Osteoblast (primary cell): ENCODE results near the gene BHLHE23. TPM values are rescaled to one million over a fixed set of nuclear protein-coding genes. Genes with fewer than 3 reads are reported as not detected.

Source experiments
- DNase-seq: peaks from one replicate; pipeline ENCODE4 v3.0.0; 2011; ENCODE audit warnings: low spot score, mixed read lengths; ENCODE audit not compliant: insufficient read length; ENCODE audit errors: missing footprints
- H2AFZ ChIP-seq: 2 replicates; pipeline ENCODE4 v1.6.0; 2011; ENCODE audit warnings: mild to moderate bottlenecking, low read length
- H3K27ac ChIP-seq: 2 replicates; pipeline ENCODE4 v1.5.1; 2011; ENCODE audit warnings: mild to moderate bottlenecking, low read depth, low read length, moderate library complexity
- H3K27me3 ChIP-seq: 2 replicates; pipeline ENCODE4 v1.6.0; 2012; ENCODE audit warnings: mild to moderate bottlenecking, control low read depth, inconsistent platforms, low read length, moderate library complexity; ENCODE audit not compliant: insufficient read depth
- H3K36me3 ChIP-seq: 2 replicates; pipeline ENCODE4 v1.5.1; 2011; ENCODE audit warnings: mild to moderate bottlenecking, low read length, control low read depth, moderate library complexity; ENCODE audit not compliant: insufficient read depth
- H3K4me1 ChIP-seq: 2 replicates; pipeline ENCODE4 v1.5.1; 2011; ENCODE audit warnings: mild to moderate bottlenecking, low read length, control low read depth, moderate library complexity; ENCODE audit not compliant: insufficient read depth
- H3K4me2 ChIP-seq: 2 replicates; pipeline ENCODE4 v1.6.0; 2011; ENCODE audit warnings: mild to moderate bottlenecking, low read length; ENCODE audit not compliant: insufficient read depth
- H3K4me3 ChIP-seq: fragments of 200-600 bp; sonication (generic); 3 replicates; pipeline ENCODE4 v1.5.1; 2012; ENCODE audit warnings: mild to moderate bottlenecking, low read length, inconsistent platforms; ENCODE audit not compliant: insufficient read depth
- H3K79me2 ChIP-seq: 2 replicates; pipeline ENCODE4 v1.6.0; 2012; ENCODE audit warnings: mild to moderate bottlenecking, low read length, control low read depth, inconsistent platforms; ENCODE audit not compliant: insufficient read depth
- H3K9me3 ChIP-seq: 2 replicates; pipeline ENCODE4 v1.5.1; 2011; ENCODE audit warnings: low read depth, low read length, control low read depth
- H4K20me1 ChIP-seq: 2 replicates; pipeline ENCODE4 v1.6.0; 2012; ENCODE audit warnings: mild to moderate bottlenecking, low read length, control low read depth; ENCODE audit not compliant: insufficient read depth
- total RNA-seq: library from RNA; depleted of rRNA; stranded (reverse); fragments of >200 nt; gene quantifications from 2 replicates; pipeline ENCODE4 v1.2.3, GENCODE V29; 2012
- TF ChIP-seq, protein P1 (sequence below): IDR thresholded peaks from 2 replicates; pipeline ENCODE4 v1.5.1; 2011; ENCODE audit warnings: mild to moderate bottlenecking, low read depth, low read length, moderate library complexity; ENCODE audit errors: extremely low read depth

The BHLHE23 gene
- total RNA-seq, 1 donor = not detected

DNA sequence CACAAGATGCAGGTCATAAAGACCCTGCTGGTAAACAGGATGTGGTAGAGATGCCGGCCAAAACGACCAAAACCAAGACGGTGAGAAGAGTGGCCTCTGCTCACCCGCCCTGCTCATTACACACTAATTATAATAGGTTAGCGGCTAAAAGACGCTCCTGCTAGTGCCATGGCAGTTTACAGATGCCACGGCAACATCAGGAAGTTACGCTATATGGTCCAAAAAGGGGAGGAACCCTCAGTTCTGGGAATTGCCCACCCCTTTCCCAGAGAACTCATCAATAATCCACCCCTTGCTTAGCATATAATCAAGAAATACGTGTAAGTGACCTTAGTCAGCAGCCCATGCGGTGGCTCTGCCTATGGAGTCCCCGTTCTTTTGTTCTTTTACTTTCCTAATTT, 17.6 kb downstream of the BHLHE23 start:
- no peaks in the 10 kb centered on the region for H4K20me1 ChIP-seq
- no peak overlapping the region for H3K27ac ChIP-seq
- peaks cover 22% of the 10 kb centered on the region for H3K27me3 ChIP-seq
- H3K9me3 ChIP-seq = no peaks in the 10 kb centered on the region
- DNase-seq = no peak
- no peaks in the 10 kb centered on the region for H3K79me2 ChIP-seq
- no peaks in the 10 kb centered on the region for H3K4me1 ChIP-seq
- H3K4me3 ChIP-seq = no peak overlapping the region
- no peaks in the 10 kb centered on the region for H3K36me3 ChIP-seq
- peak overlapping the region; percentile 23 for H3K4me2 ChIP-seq
- no peak overlapping the region for H2AFZ ChIP-seq
- TF ChIP-seq, protein P1, sequence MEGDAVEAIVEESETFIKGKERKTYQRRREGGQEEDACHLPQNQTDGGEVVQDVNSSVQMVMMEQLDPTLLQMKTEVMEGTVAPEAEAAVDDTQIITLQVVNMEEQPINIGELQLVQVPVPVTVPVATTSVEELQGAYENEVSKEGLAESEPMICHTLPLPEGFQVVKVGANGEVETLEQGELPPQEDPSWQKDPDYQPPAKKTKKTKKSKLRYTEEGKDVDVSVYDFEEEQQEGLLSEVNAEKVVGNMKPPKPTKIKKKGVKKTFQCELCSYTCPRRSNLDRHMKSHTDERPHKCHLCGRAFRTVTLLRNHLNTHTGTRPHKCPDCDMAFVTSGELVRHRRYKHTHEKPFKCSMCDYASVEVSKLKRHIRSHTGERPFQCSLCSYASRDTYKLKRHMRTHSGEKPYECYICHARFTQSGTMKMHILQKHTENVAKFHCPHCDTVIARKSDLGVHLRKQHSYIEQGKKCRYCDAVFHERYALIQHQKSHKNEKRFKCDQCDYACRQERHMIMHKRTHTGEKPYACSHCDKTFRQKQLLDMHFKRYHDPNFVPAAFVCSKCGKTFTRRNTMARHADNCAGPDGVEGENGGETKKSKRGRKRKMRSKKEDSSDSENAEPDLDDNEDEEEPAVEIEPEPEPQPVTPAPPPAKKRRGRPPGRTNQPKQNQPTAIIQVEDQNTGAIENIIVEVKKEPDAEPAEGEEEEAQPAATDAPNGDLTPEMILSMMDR = no peak

DNA sequence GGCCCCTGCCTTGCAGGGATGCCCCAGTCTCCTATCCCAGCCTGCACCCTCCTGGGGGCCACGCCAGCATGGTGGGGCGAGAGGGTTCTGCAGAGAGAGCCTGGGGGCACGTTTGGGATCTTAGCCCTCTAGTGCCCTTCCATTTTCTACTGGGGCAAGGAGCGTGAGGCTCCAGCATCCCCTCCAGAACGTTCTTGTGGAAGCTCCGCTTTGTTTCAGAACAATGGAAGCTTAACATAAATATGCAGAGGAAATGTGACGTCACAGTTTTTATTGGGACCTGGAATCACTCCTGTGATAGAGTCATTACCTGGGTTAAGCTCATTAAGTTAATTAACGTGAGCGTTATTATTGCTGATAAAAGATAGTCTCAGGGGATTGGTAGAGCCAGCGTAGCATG, 19.6 kb downstream of the BHLHE23 start:
- H3K9me3 ChIP-seq = no peaks in the 10 kb centered on the region
- no peak overlapping the region for H3K4me3 ChIP-seq
- H3K27me3 ChIP-seq = peaks cover 21% of the 10 kb centered on the region
- no peaks in the 10 kb centered on the region for H3K79me2 ChIP-seq
- H3K36me3 ChIP-seq = no peaks in the 10 kb centered on the region
- H2AFZ ChIP-seq = no peak overlapping the region
- H3K4me1 ChIP-seq = no peaks in the 10 kb centered on the region
- H3K4me2 ChIP-seq = no peak overlapping the region
- TF ChIP-seq, protein P1 = no peak
- no peak overlapping the region for H3K27ac ChIP-seq
- no peak for DNase-seq
- no peaks in the 10 kb centered on the region for H4K20me1 ChIP-seq

DNA sequence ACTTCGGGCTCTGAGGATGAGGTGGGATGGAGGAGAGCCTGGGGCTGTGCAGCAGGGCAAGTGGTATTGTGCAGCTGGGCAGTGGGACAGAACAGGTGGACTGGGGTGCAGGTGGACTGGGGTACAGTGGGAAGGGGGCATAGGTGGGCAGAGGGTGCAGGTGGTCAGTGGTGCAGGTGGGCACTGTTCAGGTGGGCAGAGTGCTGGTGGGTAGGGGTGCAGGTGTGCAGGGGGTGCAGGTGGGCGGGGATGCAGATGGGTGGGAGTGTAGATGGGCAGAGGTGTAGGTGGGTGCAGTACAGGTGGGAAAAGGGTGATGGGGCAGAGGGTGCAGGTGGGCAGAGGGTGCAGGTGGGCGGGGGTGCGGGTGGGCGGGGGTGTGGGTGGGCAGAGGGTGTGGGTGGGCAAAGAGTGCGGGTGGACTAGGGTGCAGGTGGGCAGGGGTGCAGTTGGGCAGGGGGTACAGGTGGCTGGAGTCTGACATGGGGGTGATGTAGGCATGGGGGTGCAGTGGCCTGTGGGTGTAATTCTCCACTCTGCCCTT, 20.4 kb downstream of the BHLHE23 start:
- Histone ChIP-seq H3K9me3 (no peaks in the 10 kb centered on the region), H3K27ac (no peak overlapping the region), H3K4me1 (no peaks in the 10 kb centered on the region), H3K4me2 (no peak overlapping the region), H3K4me3 (no peak overlapping the region), H3K36me3 (no peaks in the 10 kb centered on the region), H3K79me2 (no peaks in the 10 kb centered on the region), H2AFZ (no peak overlapping the region), H4K20me1 (no peaks in the 10 kb centered on the region), H3K27me3 (peaks cover 27% of the 10 kb centered on the region)
- TF ChIP-seq, protein P1 = no peak
- DNase-seq = no peak

DNA sequence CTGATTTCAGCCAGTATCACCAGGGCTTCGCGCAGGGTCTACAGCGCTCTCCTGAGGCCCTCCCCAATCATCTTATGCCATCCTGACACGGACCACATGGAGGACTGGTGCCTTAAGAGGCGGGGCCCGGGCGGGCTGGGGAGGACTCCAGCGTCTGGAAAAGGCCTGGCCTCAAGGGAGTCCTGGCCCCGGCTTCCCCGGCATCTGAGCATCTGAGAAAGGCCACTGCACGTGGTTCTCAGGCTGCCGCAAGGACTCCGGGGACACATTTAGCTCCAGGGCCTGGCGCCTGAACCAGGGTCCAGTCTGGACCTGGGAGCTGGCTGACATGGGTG, 21.4 kb downstream of the BHLHE23 start:
- Histone ChIP-seq H4K20me1 (no peaks in the 10 kb centered on the region), H3K4me2 (no peak overlapping the region), H2AFZ (no peak overlapping the region), H3K4me3 (no peak overlapping the region), H3K27me3 (peaks cover 27% of the 10 kb centered on the region), H3K36me3 (no peaks in the 10 kb centered on the region), H3K79me2 (no peaks in the 10 kb centered on the region), H3K9me3 (no peaks in the 10 kb centered on the region), H3K27ac (no peak overlapping the region), H3K4me1 (no peaks in the 10 kb centered on the region)
- TF ChIP-seq, protein P1 = no peak
- no peak for DNase-seq
